NB4 (cell line): ENCODE data around the gene TRMT2A.

Source experiments
- CTCF ChIP-seq: IDR thresholded peaks from one replicate; pipeline ENCODE4 v1.5.1; 2012; ENCODE audit warnings: low read depth, low read length
- MAX ChIP-seq: IDR thresholded peaks from 2 replicates; pipeline ENCODE4 v1.6.1; 2011; ENCODE audit warnings: low read depth, low read length
- POLR2A ChIP-seq: IDR thresholded peaks from 2 replicates; pipeline ENCODE4 v1.6.1; 2011; ENCODE audit warnings: mild to moderate bottlenecking; ENCODE audit not compliant: insufficient read length; ENCODE audit errors: extremely low read depth

GRCh38 chr22:20117633-20118299 lies 740 bp upstream of the TRMT2A start:
- TF ChIP-seq CTCF = no peak
- TF ChIP-seq POLR2A = no peak
- TF ChIP-seq MAX = no peak
